ENCODE data around the gene BOC.
A peak's percentile ranks its signal among the peaks of the same experiment; 100 is the strongest.

Gene BOC

DNA sequence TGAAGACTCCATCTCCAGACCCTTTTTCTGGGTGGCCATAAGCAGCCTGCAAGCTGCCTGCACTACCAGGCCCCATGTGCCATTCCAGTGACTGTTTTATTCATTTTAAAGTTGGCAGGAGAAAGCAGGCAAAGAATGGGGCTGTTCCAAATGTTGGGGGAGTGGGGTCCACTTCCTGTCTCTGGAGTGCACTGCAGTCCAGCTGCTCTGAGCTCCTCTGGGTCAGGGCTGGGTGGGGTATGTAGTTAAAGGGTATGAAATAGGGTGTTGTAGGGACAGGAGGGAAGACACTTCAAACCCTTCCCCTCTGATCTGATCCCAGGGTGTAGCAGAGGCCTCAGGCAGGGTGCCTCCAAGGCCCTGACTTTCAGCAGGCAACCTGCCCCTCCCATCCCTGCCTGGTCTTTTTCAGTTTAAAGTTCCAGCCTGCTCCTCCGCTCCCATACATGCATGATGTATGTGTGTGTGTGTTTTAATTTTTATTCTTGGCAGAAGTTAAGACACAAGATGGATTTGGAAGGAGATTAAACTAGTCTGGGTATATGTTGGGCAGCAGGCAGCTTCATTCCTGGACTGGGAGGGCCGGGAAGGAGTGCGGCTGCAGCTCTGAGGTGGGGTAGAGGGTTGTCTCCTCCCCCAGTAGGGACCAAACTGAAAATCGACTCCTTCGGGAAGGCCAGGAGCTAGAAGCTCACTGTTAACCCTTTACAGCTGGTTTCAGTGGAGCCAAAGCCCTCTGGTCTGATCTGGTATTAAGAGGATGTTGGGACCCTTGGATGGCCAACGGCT is 17.3 kb downstream of the BOC start:
- H3K9me3 ChIP-seq (ENCODE audit: control insufficient read depth, low read length), result no peaks in the 10 kb centered on the region
- H3K9ac ChIP-seq (ENCODE audit: low read length), result no peak overlapping the region
- H3K36me3 ChIP-seq (ENCODE audit: control insufficient read depth, insufficient read depth, low read length, severe bottlenecking), result peaks cover 23% of the 10 kb centered on the region
- DNase-seq (ENCODE audit: low read depth), result no peak
- no peak overlapping the region for H3K4me3 ChIP-seq (ENCODE audit: low read length)
- H3K27me3 ChIP-seq (replicated peaks; ENCODE audit: control insufficient read depth, insufficient read depth, low read length), result no peaks in the 10 kb centered on the region
- peaks cover 19% of the 10 kb centered on the region for H3K4me1 ChIP-seq (ENCODE audit: control insufficient read depth, insufficient read depth, low read length)

DNA sequence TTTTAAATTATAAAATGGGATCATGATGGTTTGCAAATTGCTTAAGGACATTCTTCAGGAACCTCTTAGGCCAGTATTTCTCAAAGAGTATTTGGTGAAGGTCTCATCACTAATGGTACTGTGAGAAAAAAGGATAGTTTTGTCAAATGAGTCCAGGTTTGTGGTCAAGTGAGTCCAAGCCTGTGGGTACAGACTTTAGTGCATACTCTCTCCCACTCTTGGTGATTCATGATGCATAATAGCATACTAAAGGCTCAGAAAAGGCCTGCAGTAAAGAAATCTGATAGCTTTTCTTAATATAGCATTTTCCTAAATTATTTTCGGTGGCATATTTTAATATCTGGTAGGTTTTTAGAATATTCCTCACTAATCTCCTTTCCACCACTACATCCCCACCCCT is 20.0 kb downstream of the BOC start:
- H3K27me3 ChIP-seq (replicated peaks; ENCODE audit: control insufficient read depth, insufficient read depth, low read length), result no peaks in the 10 kb centered on the region
- peaks cover 11% of the 10 kb centered on the region for H3K36me3 ChIP-seq (ENCODE audit: control insufficient read depth, insufficient read depth, low read length, severe bottlenecking)
- DNase-seq (ENCODE audit: low read depth), result peak; percentile 48
- H3K9me3 ChIP-seq (ENCODE audit: control insufficient read depth, low read length), result no peaks in the 10 kb centered on the region
- H3K9ac ChIP-seq (ENCODE audit: low read length), result peak overlapping the region; percentile 13
- H3K4me1 ChIP-seq (ENCODE audit: control insufficient read depth, insufficient read depth, low read length), result peaks cover 28% of the 10 kb centered on the region
- H3K4me3 ChIP-seq (ENCODE audit: low read length), result no peak overlapping the region

DNA sequence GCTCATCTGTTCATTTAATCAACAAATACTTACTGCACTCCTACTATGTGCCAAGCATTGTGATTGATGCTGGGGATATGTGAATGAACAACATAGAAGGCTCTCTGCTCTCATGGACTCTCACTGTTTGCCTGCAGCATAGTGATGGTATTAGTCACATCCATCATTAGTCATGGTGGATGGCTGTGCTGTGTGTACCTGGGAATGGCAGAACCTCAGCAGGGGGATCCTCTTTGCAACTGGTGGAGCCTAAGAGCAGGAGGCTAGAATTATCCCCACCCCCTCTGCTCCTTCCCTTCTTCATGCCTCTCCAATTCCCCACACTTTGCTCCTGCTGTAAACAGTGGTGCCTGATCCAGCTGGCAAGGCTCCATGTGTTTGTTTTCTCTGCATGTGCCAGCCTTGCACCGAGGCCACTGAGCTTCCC is 20.5 kb downstream of the BOC start:
- peaks cover 11% of the 10 kb centered on the region for H3K36me3 ChIP-seq (ENCODE audit: control insufficient read depth, insufficient read depth, low read length, severe bottlenecking)
- DNase-seq (ENCODE audit: low read depth), result peak; percentile 69
- no peaks in the 10 kb centered on the region for H3K27me3 ChIP-seq (replicated peaks; ENCODE audit: control insufficient read depth, insufficient read depth, low read length)
- peaks cover 28% of the 10 kb centered on the region for H3K4me1 ChIP-seq (ENCODE audit: control insufficient read depth, insufficient read depth, low read length)
- no peaks in the 10 kb centered on the region for H3K9me3 ChIP-seq (ENCODE audit: control insufficient read depth, low read length)
- H3K9ac ChIP-seq (ENCODE audit: low read length), result peak overlapping the region; percentile 33
- H3K4me3 ChIP-seq (ENCODE audit: low read length), result no peak overlapping the region

DNA sequence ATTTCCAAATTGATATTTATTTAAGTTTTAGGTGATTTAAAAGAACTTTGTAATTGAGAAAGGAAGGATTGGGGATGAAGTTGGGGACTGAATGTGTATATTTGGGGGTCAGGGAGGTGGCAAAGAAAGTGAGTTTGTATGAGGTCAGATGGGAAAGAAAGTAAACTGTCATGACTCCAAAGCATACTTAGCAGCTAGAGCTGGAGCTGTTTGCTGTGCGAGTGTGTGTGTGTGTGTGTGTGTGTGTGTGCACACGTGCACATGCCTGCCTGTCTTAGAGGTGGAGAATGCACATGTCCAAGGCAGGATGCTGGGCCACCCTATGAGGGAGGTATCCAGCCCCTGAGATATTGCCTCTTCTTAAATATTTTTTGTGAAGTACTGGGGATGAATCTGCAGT is 21.0 kb downstream of the BOC start:
- Histone ChIP-seq H3K9ac (ENCODE audit: low read length) (peak overlapping the region; percentile 33), H3K4me1 (ENCODE audit: control insufficient read depth, insufficient read depth, low read length) (peaks cover 28% of the 10 kb centered on the region), H3K9me3 (ENCODE audit: control insufficient read depth, low read length) (no peaks in the 10 kb centered on the region), H3K36me3 (ENCODE audit: control insufficient read depth, insufficient read depth, low read length, severe bottlenecking) (peaks cover 11% of the 10 kb centered on the region), H3K27me3 (replicated peaks; ENCODE audit: control insufficient read depth, insufficient read depth, low read length) (no peaks in the 10 kb centered on the region), H3K4me3 (ENCODE audit: low read length) (no peak overlapping the region)
- DNase-seq (ENCODE audit: low read depth), result no peak

DNA sequence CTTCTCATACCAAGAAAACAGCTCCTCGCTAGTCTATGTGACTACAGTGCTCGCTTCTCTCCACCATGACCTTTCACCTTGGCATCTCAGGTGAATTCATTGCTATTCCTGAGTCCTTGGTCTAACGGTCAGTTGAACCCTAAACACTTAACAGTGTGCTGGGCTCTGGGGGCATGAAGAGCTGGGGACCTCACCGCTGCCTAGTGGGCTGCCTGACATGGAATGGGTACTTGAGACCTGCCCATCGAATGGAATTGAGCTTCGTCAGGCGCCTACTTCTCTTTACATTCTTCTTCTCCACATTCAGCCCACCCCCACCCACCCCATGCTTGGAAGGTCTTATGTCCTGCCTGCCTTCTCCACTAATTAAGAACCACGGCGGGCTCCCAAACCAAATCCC is 22.1 kb downstream of the BOC start:
- Histone ChIP-seq H3K9ac (ENCODE audit: low read length) (no peak overlapping the region), H3K9me3 (ENCODE audit: control insufficient read depth, low read length) (no peaks in the 10 kb centered on the region), H3K4me3 (ENCODE audit: low read length) (no peak overlapping the region), H3K4me1 (ENCODE audit: control insufficient read depth, insufficient read depth, low read length) (peaks cover 28% of the 10 kb centered on the region), H3K36me3 (ENCODE audit: control insufficient read depth, insufficient read depth, low read length, severe bottlenecking) (peaks cover 7% of the 10 kb centered on the region), H3K27me3 (replicated peaks; ENCODE audit: control insufficient read depth, insufficient read depth, low read length) (no peaks in the 10 kb centered on the region)
- no peak for DNase-seq (ENCODE audit: low read depth)

DNA sequence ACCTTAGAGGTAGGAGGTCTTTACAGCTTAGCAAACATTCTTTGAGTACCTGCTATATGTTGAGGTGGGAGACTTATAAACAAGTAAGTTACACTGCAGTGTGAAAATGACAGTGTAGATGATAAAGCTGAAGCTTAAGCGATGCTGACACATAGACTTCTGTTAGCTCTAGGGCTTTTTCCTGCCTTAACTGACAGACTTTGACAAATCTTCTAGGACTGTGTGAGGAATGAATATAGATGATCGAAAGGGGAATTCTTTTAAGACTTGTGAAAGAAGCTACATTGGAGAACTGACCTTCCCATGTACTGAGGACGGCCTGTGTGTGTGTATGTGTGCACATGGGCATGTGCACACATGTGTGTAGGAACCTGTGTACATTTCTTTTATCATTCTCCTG is 22.7 kb downstream of the BOC start:
- Histone ChIP-seq H3K4me1 (ENCODE audit: control insufficient read depth, insufficient read depth, low read length) (peaks cover 25% of the 10 kb centered on the region), H3K27me3 (replicated peaks; ENCODE audit: control insufficient read depth, insufficient read depth, low read length) (no peaks in the 10 kb centered on the region), H3K36me3 (ENCODE audit: control insufficient read depth, insufficient read depth, low read length, severe bottlenecking) (peaks cover 7% of the 10 kb centered on the region), H3K9ac (ENCODE audit: low read length) (no peak overlapping the region), H3K4me3 (ENCODE audit: low read length) (no peak overlapping the region), H3K9me3 (ENCODE audit: control insufficient read depth, low read length) (no peaks in the 10 kb centered on the region)
- DNase-seq (ENCODE audit: low read depth), result no peak

DNA sequence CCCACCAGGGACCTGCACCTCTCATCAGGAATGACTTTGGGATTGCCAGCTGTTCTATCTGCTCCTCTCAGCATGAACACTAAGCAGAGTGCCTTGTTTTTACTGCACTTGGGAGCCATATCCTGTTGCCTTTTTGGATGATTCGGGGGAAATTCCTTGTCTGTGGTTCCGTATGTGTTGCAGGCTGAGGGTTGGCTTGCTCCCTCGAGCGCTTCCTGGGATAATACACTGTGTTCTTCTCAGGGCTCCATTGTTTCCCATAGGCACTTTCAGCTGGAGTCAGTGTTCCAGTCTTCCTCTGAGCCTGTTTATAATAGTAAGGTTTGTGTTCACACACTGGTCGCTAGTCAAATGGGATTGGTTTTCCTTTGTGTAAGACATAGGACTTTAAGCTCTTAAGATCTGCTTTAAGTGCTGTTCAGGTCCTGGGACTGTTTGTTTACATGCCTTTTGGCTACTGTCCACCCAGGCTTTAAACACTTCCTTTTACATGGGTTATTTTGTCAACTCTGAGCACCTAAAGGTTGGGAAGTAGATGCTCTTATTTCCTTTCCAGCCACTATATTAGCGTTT is 23.4 kb downstream of the BOC start:
- Histone ChIP-seq H3K4me1 (ENCODE audit: control insufficient read depth, insufficient read depth, low read length) (peaks cover 25% of the 10 kb centered on the region), H3K9ac (ENCODE audit: low read length) (no peak overlapping the region), H3K27me3 (replicated peaks; ENCODE audit: control insufficient read depth, insufficient read depth, low read length) (no peaks in the 10 kb centered on the region), H3K9me3 (ENCODE audit: control insufficient read depth, low read length) (no peaks in the 10 kb centered on the region), H3K4me3 (ENCODE audit: low read length) (no peak overlapping the region), H3K36me3 (ENCODE audit: control insufficient read depth, insufficient read depth, low read length, severe bottlenecking) (peaks cover 6% of the 10 kb centered on the region)
- no peak for DNase-seq (ENCODE audit: low read depth)

DNA sequence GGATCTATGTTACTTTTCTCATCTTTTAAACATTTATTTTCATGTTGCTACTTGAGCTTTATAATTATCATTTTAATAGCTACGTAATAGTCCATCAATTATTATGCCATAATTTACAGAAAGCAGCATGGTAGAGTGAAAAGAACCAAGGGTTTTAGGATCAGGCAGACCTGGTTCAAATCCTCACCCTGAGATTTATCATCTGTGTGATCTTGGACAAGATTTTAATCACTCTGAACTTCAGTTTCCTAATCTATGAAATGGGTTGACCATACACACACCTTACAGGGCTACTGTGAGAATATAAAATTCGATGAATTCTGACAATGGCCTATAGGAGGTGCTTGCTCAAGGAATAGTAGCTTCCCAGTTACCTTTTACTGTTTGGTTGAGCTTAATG is 27.1 kb downstream of the BOC start:
- Histone ChIP-seq H3K9me3 (ENCODE audit: control insufficient read depth, low read length) (no peaks in the 10 kb centered on the region), H3K9ac (ENCODE audit: low read length) (no peak overlapping the region), H3K4me3 (ENCODE audit: low read length) (no peak overlapping the region), H3K36me3 (ENCODE audit: control insufficient read depth, insufficient read depth, low read length, severe bottlenecking) (no peaks in the 10 kb centered on the region), H3K4me1 (ENCODE audit: control insufficient read depth, insufficient read depth, low read length) (peaks cover 35% of the 10 kb centered on the region), H3K27me3 (replicated peaks; ENCODE audit: control insufficient read depth, insufficient read depth, low read length) (no peaks in the 10 kb centered on the region)
- no peak for DNase-seq (ENCODE audit: low read depth)

DNA sequence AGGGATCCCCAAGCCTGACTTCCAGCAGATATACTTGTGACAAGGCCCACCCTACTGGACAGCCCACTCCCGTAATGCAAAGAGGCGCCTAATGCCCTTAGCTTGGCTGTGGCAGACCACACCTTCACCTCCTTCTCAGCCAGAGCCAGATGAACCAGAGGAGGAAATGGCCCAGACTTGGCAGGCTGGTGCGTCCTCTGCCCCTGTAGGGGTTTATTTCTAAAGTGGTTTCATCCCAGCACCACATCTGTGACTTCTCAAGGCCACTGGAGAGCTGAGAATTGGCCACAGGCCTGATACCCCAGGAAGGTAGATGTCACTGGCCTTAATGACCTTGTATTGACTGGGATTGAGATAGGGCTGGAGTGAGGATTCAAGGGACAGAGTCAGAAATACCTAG is 29.5 kb downstream of the BOC start:
- Histone ChIP-seq H3K36me3 (ENCODE audit: control insufficient read depth, insufficient read depth, low read length, severe bottlenecking) (no peaks in the 10 kb centered on the region), H3K9me3 (ENCODE audit: control insufficient read depth, low read length) (no peaks in the 10 kb centered on the region), H3K4me1 (ENCODE audit: control insufficient read depth, insufficient read depth, low read length) (peaks cover 34% of the 10 kb centered on the region), H3K27me3 (replicated peaks; ENCODE audit: control insufficient read depth, insufficient read depth, low read length) (no peaks in the 10 kb centered on the region), H3K4me3 (ENCODE audit: low read length) (no peak overlapping the region), H3K9ac (ENCODE audit: low read length) (no peak overlapping the region)
- no peak for DNase-seq (ENCODE audit: low read depth)

DNA sequence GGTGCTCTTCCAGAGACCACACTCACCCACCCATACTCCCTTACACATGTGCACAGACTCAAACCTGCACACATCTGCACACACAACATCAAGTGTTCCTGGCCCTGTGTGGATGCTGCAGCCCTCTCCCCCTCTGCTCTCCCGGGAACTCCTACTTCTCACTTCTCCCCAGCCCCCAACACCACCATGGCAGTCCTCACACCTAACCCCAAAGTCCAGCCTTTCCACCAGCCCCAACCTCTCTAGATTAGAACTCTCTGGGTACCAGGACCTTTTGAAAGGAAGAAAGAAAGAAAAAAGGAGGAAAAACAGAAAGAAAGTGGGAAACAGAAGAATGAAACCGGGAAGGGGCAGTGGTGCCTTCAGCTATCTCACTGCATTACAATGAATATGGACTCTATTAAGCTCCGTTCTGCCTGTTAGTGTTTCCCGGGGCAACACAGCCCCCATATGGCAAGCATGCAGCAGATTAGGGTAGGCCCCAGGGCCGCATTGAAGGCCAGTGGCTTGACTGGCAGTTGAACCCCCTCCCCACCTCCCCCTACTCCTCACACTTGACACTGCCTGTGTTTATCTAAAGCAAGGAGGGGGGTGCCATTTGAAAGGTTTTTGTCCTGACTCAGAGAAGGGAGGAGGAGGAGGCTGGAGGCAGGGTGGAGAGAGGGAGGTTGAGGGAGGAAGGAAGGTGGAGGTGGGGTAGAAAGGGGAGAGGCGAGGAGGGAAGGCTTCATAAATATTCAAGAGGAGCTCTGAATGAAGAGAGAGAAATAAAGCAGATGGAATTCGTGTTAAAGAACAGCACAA is 30.1 kb downstream of the BOC start:
- Histone ChIP-seq H3K27me3 (replicated peaks; ENCODE audit: control insufficient read depth, insufficient read depth, low read length) (no peaks in the 10 kb centered on the region), H3K4me1 (ENCODE audit: control insufficient read depth, insufficient read depth, low read length) (peaks cover 40% of the 10 kb centered on the region), H3K9me3 (ENCODE audit: control insufficient read depth, low read length) (no peaks in the 10 kb centered on the region), H3K9ac (ENCODE audit: low read length) (peak overlapping the region; percentile 30), H3K36me3 (ENCODE audit: control insufficient read depth, insufficient read depth, low read length, severe bottlenecking) (no peaks in the 10 kb centered on the region), H3K4me3 (ENCODE audit: low read length) (peak overlapping the region; percentile 45)
- peak; percentile 63 for DNase-seq (ENCODE audit: low read depth)

DNA sequence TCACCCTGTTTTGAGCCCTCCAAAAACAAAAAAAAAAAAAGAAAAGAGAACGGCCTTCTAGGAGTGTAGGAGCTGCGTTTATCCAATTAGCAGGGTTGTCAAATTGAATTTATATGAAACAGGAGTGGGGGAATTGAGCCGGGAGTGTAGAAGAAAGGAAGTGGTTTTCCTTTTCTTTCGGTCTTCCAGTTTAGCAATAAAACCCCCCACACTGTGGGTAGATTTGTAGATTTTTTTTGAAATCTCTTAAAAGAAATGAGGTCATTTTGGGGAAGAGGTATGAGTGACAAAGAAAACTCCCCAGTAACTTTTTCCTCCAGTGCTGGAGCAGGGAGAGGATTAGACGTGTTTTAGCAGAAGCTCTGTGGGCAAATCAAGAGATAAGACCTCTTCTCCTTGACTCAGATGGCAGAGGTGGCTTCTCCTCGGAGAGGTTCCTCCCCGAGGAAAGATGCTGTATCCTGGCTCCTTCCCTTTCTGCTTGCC is 30.8 kb downstream of the BOC start:
- no peaks in the 10 kb centered on the region for H3K27me3 ChIP-seq (replicated peaks; ENCODE audit: control insufficient read depth, insufficient read depth, low read length)
- H3K36me3 ChIP-seq (ENCODE audit: control insufficient read depth, insufficient read depth, low read length, severe bottlenecking), result no peaks in the 10 kb centered on the region
- DNase-seq (ENCODE audit: low read depth), result peak; percentile 64
- peaks cover 47% of the 10 kb centered on the region for H3K4me1 ChIP-seq (ENCODE audit: control insufficient read depth, insufficient read depth, low read length)
- no peaks in the 10 kb centered on the region for H3K9me3 ChIP-seq (ENCODE audit: control insufficient read depth, low read length)
- H3K4me3 ChIP-seq (ENCODE audit: low read length), result peak overlapping the region; percentile 45
- H3K9ac ChIP-seq (ENCODE audit: low read length), result peak overlapping the region; percentile 30
